ENCODE results near the gene ITIH3. TPM values are rescaled to one million over a fixed set of nuclear protein-coding genes. Genes with fewer than 3 reads are reported as not detected.

ITIH3 gene
- total and polyA plus RNA-seq, 2 experiments from 2014 or later: 0.06 to 0.88 TPM

DNA sequence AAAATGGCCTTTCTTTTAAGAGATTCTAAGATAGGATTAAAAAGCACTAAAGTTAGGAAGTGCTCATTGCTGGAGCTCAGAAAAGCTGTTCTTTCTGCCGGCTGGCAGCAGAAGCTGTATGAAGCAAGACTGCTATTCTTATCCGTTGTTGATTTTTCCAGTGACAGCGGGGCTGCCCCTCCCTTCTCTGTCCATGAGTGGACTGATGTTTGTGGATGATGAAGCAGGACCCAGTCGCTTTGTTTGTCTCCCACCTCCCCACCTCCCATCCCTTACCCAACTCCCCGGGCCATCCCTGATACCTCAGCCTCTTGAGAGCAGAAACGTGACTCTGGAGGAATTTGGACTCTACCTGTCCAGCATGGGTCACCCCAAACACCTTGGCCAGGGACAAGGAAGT, 50.6 kb downstream of the ITIH3 start:
- Histone ChIP-seq H3K4me1 (ENCODE audit: low read depth) (no peaks in the 10 kb centered on the region), H3K27me3 (no peaks in the 10 kb centered on the region), H3K36me3 (no peaks in the 10 kb centered on the region), H3K4me3 (no peak overlapping the region), H3K9me3 (ENCODE audit: low read depth) (no peaks in the 10 kb centered on the region), H3K27ac (no peak overlapping the region)
- TF ChIP-seq, protein P1, sequence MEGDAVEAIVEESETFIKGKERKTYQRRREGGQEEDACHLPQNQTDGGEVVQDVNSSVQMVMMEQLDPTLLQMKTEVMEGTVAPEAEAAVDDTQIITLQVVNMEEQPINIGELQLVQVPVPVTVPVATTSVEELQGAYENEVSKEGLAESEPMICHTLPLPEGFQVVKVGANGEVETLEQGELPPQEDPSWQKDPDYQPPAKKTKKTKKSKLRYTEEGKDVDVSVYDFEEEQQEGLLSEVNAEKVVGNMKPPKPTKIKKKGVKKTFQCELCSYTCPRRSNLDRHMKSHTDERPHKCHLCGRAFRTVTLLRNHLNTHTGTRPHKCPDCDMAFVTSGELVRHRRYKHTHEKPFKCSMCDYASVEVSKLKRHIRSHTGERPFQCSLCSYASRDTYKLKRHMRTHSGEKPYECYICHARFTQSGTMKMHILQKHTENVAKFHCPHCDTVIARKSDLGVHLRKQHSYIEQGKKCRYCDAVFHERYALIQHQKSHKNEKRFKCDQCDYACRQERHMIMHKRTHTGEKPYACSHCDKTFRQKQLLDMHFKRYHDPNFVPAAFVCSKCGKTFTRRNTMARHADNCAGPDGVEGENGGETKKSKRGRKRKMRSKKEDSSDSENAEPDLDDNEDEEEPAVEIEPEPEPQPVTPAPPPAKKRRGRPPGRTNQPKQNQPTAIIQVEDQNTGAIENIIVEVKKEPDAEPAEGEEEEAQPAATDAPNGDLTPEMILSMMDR (IDR thresholded peaks at IDR 0.05; ENCODE audit: low read depth, low read length): no peak
- DNase-seq (ENCODE audit: low read depth in 1 of 2, low spot score in 1 of 2): peak in 1 of 2 donors; percentile 49

DNA sequence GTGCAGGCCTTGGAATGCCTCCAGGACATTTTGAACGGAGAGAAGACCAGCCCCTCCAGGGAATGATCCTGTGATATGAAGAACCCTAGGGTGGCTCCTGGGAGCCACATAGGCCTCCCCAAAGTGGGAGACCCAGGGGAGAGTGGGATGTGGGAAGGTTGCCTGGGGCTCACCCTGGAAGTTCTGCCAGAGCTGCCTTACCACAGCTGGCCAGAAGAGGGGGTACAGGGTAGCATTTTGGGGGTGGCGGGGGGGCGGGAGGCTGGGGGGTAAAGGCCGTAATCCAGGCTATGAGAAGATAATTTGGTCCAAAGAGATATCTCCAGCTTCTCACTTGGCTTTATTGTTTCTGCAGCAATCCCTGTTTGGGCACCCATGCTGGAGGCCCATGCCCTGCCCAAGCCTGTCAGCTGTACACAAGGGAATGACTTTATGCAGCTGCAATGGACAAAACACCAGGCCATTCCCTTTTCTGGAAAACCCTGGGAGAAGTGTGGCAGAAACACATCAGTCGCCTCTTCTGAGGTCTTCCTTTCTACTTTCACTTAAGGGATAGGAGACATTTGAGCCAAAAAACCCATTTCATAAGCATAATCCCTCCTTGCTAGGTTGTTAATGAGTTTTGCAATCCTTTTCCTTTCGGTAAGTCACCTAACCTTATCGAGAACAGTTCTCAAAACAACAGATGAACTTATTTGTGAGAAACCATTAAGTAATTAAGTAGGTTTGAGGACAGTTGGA, 51.3 kb downstream of the ITIH3 start:
- TF ChIP-seq, protein P1 (IDR thresholded peaks at IDR 0.05; ENCODE audit: low read depth, low read length): peak; percentile 40
- no peaks in the 10 kb centered on the region for H3K27me3 ChIP-seq
- H3K9me3 ChIP-seq (ENCODE audit: low read depth): no peaks in the 10 kb centered on the region
- no peaks in the 10 kb centered on the region for H3K4me1 ChIP-seq (ENCODE audit: low read depth)
- DNase-seq (ENCODE audit: low read depth in 1 of 2, low spot score in 1 of 2): no peak
- no peaks in the 10 kb centered on the region for H3K36me3 ChIP-seq
- H3K27ac ChIP-seq: no peak overlapping the region
- no peak overlapping the region for H3K4me3 ChIP-seq

GRCh38 chr3:52846432-52846965, 51.9 kb downstream of the ITIH3 start:
- no peaks in the 10 kb centered on the region for H3K27me3 ChIP-seq
- no peak overlapping the region for H3K27ac ChIP-seq
- TF ChIP-seq, protein P1 (IDR thresholded peaks at IDR 0.05; ENCODE audit: low read depth, low read length): no peak
- H3K9me3 ChIP-seq (ENCODE audit: low read depth): no peaks in the 10 kb centered on the region
- H3K4me1 ChIP-seq (ENCODE audit: low read depth): no peaks in the 10 kb centered on the region
- no peak overlapping the region for H3K4me3 ChIP-seq
- H3K36me3 ChIP-seq: no peaks in the 10 kb centered on the region
- DNase-seq (ENCODE audit: low read depth in 1 of 2, low spot score in 1 of 2): no peak

- Histone ChIP-seq H3K9me3 (ENCODE audit: low read depth) (no peaks in the 10 kb centered on the region), H3K27me3 (no peaks in the 10 kb centered on the region), H3K4me3 (no peak overlapping the region), H3K36me3 (no peaks in the 10 kb centered on the region), H3K27ac (no peak overlapping the region), H3K4me1 (ENCODE audit: low read depth) (no peaks in the 10 kb centered on the region)
- TF ChIP-seq, protein P1 (IDR thresholded peaks at IDR 0.05; ENCODE audit: low read depth, low read length): no peak
- DNase-seq (ENCODE audit: low read depth in 1 of 2, low spot score in 1 of 2): no peak
Observed at GRCh38 chr3:52847241-52847640, 52.6 kb downstream of the ITIH3 start.

GRCh38 chr3:52847726-52848125, 53.1 kb downstream of the ITIH3 start:
- H3K27me3 ChIP-seq: no peaks in the 10 kb centered on the region
- no peaks in the 10 kb centered on the region for H3K9me3 ChIP-seq (ENCODE audit: low read depth)
- no peaks in the 10 kb centered on the region for H3K36me3 ChIP-seq
- DNase-seq (ENCODE audit: low read depth in 1 of 2, low spot score in 1 of 2): no peak
- TF ChIP-seq, protein P1 (IDR thresholded peaks at IDR 0.05; ENCODE audit: low read depth, low read length): no peak
- H3K4me3 ChIP-seq: no peak overlapping the region
- no peak overlapping the region for H3K27ac ChIP-seq
- H3K4me1 ChIP-seq (ENCODE audit: low read depth): no peaks in the 10 kb centered on the region
